Measurements from ENCODE around the gene CYREN.

DNA sequence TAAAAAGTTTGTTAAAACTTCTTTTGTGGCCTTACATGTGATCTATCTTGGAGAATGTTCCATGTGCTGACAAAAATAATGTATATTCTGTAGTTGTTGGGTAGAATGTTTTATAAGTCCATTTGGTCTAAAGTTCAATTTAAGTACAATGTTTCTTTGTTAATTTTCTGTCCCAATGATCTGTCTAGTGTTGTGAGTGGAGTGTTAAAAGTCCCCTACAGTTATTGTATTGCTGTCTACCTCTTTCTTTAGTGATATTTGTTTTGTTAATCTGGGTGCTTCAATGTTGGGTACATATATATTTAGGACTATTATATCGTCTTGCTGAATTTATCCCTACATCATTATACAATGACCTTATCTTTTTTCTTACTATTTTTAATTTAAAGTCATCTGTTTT lies 15.8 kb downstream of the CYREN start:
- TF ChIP-seq, protein P1, sequence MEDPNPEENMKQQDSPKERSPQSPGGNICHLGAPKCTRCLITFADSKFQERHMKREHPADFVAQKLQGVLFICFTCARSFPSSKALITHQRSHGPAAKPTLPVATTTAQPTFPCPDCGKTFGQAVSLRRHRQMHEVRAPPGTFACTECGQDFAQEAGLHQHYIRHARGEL (CRISPR knock-in tag; IDR thresholded peaks at IDR 0.05): no peak
- TF ChIP-seq NFRKB (IDR thresholded peaks at IDR 0.05) (no peak), DMAP1 (CRISPR knock-in tag; IDR thresholded peaks at IDR 0.05) (no peak), ZNF10 (CRISPR knock-in tag; IDR thresholded peaks at IDR 0.05; ENCODE audit: borderline replicate concordance, low read depth) (no peak), EZH2 (conservative IDR thresholded peaks at IDR 0.05; ENCODE audit: low read depth, low read length) (no peak)
- TF ChIP-seq, protein P2, sequence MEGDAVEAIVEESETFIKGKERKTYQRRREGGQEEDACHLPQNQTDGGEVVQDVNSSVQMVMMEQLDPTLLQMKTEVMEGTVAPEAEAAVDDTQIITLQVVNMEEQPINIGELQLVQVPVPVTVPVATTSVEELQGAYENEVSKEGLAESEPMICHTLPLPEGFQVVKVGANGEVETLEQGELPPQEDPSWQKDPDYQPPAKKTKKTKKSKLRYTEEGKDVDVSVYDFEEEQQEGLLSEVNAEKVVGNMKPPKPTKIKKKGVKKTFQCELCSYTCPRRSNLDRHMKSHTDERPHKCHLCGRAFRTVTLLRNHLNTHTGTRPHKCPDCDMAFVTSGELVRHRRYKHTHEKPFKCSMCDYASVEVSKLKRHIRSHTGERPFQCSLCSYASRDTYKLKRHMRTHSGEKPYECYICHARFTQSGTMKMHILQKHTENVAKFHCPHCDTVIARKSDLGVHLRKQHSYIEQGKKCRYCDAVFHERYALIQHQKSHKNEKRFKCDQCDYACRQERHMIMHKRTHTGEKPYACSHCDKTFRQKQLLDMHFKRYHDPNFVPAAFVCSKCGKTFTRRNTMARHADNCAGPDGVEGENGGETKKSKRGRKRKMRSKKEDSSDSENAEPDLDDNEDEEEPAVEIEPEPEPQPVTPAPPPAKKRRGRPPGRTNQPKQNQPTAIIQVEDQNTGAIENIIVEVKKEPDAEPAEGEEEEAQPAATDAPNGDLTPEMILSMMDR (CRISPR knock-in tag; IDR thresholded peaks at IDR 0.05): no peak
- TF ChIP-seq, protein P3, sequence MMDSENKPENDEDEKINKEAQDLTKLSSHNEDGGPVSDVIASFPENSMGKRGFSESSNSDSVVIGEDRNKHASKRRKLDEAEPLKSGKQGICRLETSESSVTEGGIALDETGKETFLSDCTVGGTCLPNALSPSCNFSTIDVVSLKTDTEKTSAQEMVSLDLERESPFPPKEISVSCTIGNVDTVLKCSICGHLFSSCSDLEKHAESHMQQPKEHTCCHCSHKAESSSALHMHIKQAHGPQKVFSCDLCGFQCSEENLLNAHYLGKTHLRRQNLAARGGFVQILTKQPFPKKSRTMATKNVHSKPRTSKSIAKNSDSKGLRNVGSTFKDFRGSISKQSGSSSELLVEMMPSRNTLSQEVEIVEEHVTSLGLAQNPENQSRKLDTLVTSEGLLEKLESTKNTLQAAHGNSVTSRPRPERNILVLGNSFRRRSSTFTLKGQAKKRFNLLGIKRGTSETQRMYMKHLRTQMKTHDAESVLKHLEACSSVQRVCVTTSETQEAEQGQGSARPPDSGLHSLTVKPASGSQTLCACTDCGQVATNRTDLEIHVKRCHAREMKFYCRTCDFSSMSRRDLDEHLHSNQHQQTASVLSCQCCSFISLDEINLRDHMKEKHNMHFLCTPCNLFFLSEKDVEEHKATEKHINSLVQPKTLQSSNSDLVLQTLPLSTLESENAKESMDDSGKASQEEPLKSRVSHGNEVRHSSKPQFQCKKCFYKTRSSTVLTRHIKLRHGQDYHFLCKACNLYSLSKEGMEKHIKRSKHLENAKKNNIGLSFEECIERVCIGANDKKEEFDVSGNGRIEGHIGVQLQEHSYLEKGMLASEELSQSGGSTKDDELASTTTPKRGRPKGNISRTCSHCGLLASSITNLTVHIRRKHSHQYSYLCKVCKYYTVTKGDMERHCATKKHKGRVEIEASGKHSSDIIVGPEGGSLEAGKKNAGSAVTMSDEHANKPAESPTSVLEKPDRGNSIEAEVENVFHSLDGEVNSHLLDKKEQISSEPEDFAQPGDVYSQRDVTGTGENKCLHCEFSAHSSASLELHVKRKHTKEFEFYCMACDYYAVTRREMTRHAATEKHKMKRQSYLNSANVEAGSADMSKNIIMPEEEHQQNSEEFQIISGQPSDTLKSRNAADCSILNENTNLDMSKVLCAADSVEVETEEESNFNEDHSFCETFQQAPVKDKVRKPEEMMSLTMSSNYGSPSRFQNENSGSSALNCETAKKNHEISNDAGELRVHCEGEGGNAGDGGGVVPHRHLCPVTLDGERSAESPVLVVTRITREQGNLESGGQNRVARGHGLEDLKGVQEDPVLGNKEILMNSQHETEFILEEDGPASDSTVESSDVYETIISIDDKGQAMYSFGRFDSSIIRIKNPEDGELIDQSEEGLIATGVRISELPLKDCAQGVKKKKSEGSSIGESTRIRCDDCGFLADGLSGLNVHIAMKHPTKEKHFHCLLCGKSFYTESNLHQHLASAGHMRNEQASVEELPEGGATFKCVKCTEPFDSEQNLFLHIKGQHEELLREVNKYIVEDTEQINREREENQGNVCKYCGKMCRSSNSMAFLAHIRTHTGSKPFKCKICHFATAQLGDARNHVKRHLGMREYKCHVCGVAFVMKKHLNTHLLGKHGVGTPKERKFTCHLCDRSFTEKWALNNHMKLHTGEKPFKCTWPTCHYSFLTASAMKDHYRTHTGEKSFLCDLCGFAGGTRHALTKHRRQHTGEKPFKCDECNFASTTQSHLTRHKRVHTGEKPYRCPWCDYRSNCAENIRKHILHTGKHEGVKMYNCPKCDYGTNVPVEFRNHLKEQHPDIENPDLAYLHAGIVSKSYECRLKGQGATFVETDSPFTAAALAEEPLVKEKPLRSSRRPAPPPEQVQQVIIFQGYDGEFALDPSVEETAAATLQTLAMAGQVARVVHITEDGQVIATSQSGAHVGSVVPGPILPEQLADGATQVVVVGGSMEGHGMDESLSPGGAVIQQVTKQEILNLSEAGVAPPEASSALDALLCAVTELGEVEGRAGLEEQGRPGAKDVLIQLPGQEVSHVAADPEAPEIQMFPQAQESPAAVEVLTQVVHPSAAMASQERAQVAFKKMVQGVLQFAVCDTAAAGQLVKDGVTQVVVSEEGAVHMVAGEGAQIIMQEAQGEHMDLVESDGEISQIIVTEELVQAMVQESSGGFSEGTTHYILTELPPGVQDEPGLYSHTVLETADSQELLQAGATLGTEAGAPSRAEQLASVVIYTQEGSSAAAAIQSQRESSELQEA (CRISPR knock-in tag; IDR thresholded peaks at IDR 0.05; ENCODE audit: not compliant biosample characterization): no peak
